H1 (cell line): ENCODE results near the gene EDDM3A. TPM values are rescaled to one million over a fixed set of nuclear protein-coding genes. Genes with fewer than 3 reads are reported as not detected.

ENCODE experiments used
- BRCA1 ChIP-seq: IDR thresholded peaks from 2 replicates; pipeline ENCODE4 v1.6.1; 2012; ENCODE audit warnings: low read depth, low read length, improper control_type of control experiment
- EP300 ChIP-seq, 2 experiments: IDR thresholded peaks; 1 replicate in 1 of 2; 2 replicates in 1 of 2; pipeline ENCODE4 v1.6.1; 2011 to 2012; ENCODE audit warnings: low read depth in 2 of 2, low read length in 2 of 2, mild to moderate bottlenecking in 2 of 2, borderline replicate concordance in 1 of 2, inconsistent platforms in 1 of 2, moderate library complexity in 1 of 2
- EZH2 ChIP-seq: fragments of 200-600 bp; sonication (generic); IDR thresholded peaks from 2 replicates; pipeline ENCODE4 v1.7.1; 2012; ENCODE audit warnings: low read depth, mild to moderate bottlenecking, moderate library complexity, low read length, inconsistent platforms; ENCODE audit not compliant: severe bottlenecking
- NRF1 ChIP-seq: IDR thresholded peaks from 2 replicates; pipeline ENCODE4 v1.6.1; 2011; ENCODE audit warnings: mild to moderate bottlenecking, low read depth, low read length, improper control_type of control experiment
- SIN3A ChIP-seq, 2 experiments: IDR thresholded peaks in 1 of 2; conservative IDR thresholded peaks in 1 of 2; 2 replicates each; pipeline ENCODE4 v1.6.1; 2011 to 2012; ENCODE audit warnings: low read length in 2 of 2, improper control_type of control experiment in 1 of 2, low read depth in 1 of 2, mild to moderate bottlenecking in 1 of 2
- SP1 ChIP-seq: IDR thresholded peaks from 2 replicates; pipeline ENCODE4 v1.6.1; 2011; ENCODE audit warnings: low read depth, low read length
- TCF12 ChIP-seq: IDR thresholded peaks from 2 replicates; pipeline ENCODE4 v1.6.1; 2011; ENCODE audit warnings: low read depth, mild to moderate bottlenecking, low read length
- polyA plus RNA-seq, 7 experiments: library from polyadenylated mRNA; depleted of rRNA in 3 of 7; stranded (reverse) in 5 of 7; unstranded in 2 of 7; fragments of >200 nt in 5 of 7; fragments of 200-250 nt in 2 of 7; gene quantifications; 1 replicate in 5 of 7; 2 replicates in 1 of 7; 4 replicates in 1 of 7; pipeline versions ENCODE4 v1.2.1 to v1.2.3, GENCODE V29; 2011 to 2013; ENCODE audit warnings: missing spikeins in 2 of 7, mixed read lengths in 2 of 7
- total RNA-seq: library from RNA; stranded (reverse); fragmentation: NEBNext Ultra II Directional; extraction: Animal tissue kit (Norgen Biotek cat#: 25700); gene quantifications from 2 replicates; pipeline ENCODE4 v1.2.1, GENCODE V29; 2021

The EDDM3A gene
- total and polyA plus RNA-seq, 2 of the 8 experiments (the other 6 are each of a cell fraction or from before 2014, with no cell fraction given) = 0.09 TPM; not detected in 1

DNA sequence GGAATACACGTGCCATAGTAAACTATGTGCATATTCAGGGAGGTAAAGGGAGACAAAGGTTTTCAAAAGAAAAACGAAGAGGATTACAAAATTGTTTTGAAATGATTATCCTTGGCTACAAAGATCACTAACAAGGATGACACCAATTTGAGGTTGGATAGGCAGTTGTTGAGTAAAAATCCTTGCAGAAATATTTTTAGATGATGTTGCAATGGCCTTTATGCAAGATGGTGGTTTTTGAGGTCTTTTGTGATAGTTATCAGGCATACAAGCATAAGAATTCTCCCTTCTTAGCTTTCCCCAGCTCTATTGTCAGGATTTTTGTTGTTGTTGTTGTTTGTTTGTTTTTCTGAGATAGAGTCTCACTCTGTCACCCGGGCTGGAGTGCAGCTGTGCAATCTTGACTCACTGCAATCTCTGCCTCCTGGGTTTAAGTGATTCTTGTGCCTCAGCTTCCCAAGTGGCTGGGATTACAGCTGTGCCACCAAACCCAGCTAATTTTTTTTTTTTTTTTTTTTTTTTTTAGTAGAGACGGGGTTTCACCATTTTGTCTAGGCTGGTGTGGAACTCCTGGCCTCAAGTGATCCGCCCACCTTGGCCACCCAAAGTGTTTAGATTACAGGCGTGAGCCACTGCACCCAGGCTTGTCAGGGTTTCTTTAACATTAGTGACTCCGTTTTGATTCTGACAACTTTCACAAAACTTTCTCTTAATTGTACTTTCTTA is 49.1 kb downstream of the EDDM3A start (continued):
- TF ChIP-seq BRCA1 = no peak
- no peak for TF ChIP-seq SP1
- TF ChIP-seq TCF12 = no peak
- TF ChIP-seq NRF1 = no peak
- TF ChIP-seq EP300 (IDR thresholded peaks at IDR 0.05; ENCODE audit: borderline replicate concordance in 1 of 2, low read depth in 2 of 2, low read length in 2 of 2) = no peak
- TF ChIP-seq SIN3A (conservative IDR thresholded peaks at IDR 0.05 in 1 of 2, IDR thresholded peaks at IDR 0.05 in 1 of 2; ENCODE audit: low read depth in 1 of 2, low read length in 2 of 2) = no peak
- TF ChIP-seq EZH2 = no peak
